K562 (cell line): ENCODE measurements around the gene UTS2R.
"Not testable (repeated sequence)": the region's sequence is repeated elsewhere in the genome, so short reads cannot be mapped to it uniquely, and the experiment has no call there.

Experiments
- EGR1 ChIP-seq: fragments of 450-650 bp; conservative IDR thresholded peaks from 2 replicates; pipeline ENCODE4 v1.6.1; 2017; ENCODE audit warnings: mild to moderate bottlenecking
- FOSL1 ChIP-seq: fragments of 200-800 bp; sonication (Bioruptor generic); conservative IDR thresholded peaks from 2 replicates; pipeline ENCODE4 v1.6.1; 2016; ENCODE audit warnings: missing genetic modification characterization, missing compliant biosample characterization
- GTF2F1 ChIP-seq: IDR thresholded peaks from 2 replicates; pipeline ENCODE4 v1.6.1; 2011; ENCODE audit warnings: low read depth, low read length, improper control_type of control experiment
- RAD21 ChIP-seq, 2 experiments: fragments of 250-450 bp in 1 of 2; fragments of 450-650 bp in 1 of 2; sonication (Bioruptor Pico) in 1 of 2; formaldehyde crosslinking in 1 of 2; IDR thresholded peaks in 1 of 2; conservative IDR thresholded peaks in 1 of 2; 2 replicates each; pipeline versions ENCODE4 v1.4.0 to v1.8.0; 2020 to 2022; ENCODE audit warnings: mild to moderate bottlenecking in 2 of 2, moderate library complexity in 1 of 2
- RUNX1 ChIP-seq: sonication (generic); IDR thresholded peaks from 2 replicates; pipeline ENCODE4 v1.6.1; 2016; ENCODE audit warnings: antibody characterized with exemption, low read depth
- SREBF2 ChIP-seq: sonication (generic); formaldehyde crosslinking; IDR thresholded peaks from 2 replicates; pipeline ENCODE4 v1.4.0; 2020; ENCODE audit warnings: mild to moderate bottlenecking, missing genetic modification reagents
- ZNF184 ChIP-seq: sonication (generic); formaldehyde crosslinking; IDR thresholded peaks from 2 replicates; pipeline ENCODE4 v1.5.0; 2020; ENCODE audit warnings: missing genetic modification reagents
- ZNF217 ChIP-seq: sonication (generic); formaldehyde crosslinking; IDR thresholded peaks from 2 replicates; pipeline ENCODE4 v1.8.0; 2022; ENCODE audit warnings: mild to moderate bottlenecking, missing genetic modification reagents
- ZNF655 ChIP-seq: fragments of 250-450 bp; sonication (Bioruptor Pico); IDR thresholded peaks from 2 replicates; pipeline ENCODE4 v1.5.0; 2021

GRCh38 chr17:82382220-82382932 is 10.8 kb downstream of the UTS2R start:
- TF ChIP-seq ZNF217 (CRISPR knock-in tag); GTF2F1; SREBF2 (CRISPR knock-in tag); EGR1; ZNF184 (CRISPR knock-in tag); ZNF655 (CRISPR knock-in tag); FOSL1 (tag); RUNX1; RAD21 (CRISPR knock-in tag; conservative IDR thresholded peaks at IDR 0.05 in 1 of 2, IDR thresholded peaks at IDR 0.05 in 1 of 2): not testable (repeated sequence)
